Measurements from ENCODE around the gene NUDT22.

Gene NUDT22

DNA sequence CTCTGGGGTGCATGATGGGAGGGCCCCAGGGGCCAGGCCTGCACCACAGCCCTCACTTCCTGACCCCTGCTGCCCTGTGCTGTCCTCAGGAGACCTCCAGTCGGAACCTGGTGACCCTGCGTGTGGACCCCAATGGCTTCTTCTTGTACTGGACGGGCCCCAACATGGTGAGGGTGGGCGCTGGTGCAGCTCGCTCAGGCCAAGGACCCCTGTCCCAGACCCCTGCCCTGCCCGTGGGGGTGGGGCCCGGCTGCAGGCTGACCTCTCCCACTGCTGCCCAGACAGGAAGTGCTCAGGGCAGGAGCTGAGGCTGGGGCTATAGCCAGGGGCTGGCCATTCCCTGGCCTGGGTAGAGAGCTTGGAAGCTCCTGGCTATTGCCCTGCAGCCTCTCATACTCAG lies 28.3 kb downstream of the NUDT22 start:
- DNase-seq (ENCODE audit: low read depth in 3 of 3): no peak

DNA sequence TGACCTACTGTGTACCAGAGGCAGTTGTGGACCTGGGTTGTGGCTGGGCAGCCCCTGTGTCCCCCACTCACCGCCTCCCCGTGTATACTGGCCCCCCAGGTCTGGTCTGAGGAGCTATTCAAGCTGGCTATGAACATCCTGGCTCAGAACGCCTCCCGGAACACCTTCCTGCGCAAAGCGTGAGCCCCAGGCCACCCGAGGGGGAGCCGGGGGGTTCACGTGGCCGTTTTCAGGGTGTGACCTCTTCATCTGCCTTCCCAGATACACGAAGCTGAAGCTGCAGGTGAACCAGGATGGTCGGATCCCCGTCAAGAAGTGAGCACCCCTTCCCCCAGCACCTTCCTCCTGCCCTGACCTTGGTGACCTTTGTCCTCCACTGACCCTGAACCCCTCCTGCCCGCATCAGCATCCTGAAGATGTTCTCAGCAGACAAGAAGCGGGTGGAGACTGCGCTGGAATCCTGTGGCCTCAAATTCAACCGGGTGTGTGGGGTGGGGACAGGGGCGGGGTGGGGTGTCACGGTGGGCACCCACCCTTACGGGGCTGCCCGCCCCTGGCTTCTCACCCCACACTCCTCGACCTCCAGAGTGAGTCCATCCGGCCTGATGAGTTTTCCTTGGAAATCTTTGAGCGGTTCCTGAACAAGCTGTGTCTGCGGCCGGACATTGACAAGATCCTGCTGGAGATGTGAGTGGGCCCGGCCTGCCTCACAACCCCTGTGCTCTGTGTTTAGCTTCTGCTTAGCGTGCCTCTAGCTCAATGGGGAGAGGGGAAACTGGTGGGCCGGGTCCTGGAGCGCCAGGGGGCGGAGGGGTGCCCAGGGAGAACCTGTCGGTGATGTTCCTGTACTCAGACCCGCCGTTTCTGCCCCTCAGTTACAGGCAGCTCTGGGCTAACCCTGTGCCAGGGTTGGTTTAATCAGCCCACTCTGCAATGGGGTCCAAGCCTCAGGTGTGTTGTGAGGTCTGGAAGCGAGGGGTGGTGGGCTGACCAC lies 29.4 kb downstream of the NUDT22 start:
- DNase-seq (ENCODE audit: low read depth in 3 of 3): no peak

DNA sequence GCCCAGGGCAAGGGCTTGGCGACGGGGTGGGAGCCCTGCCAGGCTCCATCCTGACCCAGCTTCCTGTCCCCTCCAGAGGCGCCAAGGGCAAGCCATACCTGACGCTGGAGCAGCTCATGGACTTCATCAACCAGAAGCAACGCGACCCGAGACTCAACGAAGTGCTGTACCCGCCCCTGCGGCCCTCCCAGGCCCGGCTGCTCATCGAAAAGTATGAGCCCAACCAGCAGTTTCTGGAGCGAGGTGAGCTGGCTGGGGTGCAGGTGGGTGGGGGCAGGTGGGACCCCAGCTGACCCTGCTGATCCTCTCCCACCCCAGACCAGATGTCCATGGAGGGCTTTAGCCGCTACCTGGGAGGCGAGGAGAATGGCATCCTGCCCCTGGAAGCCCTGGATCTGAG lies 30.2 kb downstream of the NUDT22 start:
- DNase-seq (ENCODE audit: low read depth in 3 of 3): no peak

DNA sequence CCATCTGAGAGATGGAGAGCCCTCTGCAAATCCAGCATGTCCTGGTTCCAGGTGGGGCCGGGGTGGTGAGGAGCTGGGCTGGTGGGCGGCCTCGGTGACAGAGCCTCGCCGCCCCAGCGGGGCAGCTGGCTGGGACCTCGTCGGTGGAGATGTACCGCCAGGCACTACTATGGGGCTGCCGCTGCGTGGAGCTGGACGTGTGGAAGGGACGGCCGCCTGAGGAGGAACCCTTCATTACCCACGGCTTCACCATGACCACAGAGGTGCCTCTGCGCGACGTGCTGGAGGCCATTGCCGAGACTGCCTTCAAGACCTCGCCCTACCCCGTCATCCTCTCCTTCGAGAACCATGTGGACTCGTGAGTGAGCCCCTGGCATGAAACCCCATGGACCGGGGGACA lies 32.3 kb downstream of the NUDT22 start:
- DNase-seq (ENCODE audit: low read depth in 3 of 3): no peak

DNA sequence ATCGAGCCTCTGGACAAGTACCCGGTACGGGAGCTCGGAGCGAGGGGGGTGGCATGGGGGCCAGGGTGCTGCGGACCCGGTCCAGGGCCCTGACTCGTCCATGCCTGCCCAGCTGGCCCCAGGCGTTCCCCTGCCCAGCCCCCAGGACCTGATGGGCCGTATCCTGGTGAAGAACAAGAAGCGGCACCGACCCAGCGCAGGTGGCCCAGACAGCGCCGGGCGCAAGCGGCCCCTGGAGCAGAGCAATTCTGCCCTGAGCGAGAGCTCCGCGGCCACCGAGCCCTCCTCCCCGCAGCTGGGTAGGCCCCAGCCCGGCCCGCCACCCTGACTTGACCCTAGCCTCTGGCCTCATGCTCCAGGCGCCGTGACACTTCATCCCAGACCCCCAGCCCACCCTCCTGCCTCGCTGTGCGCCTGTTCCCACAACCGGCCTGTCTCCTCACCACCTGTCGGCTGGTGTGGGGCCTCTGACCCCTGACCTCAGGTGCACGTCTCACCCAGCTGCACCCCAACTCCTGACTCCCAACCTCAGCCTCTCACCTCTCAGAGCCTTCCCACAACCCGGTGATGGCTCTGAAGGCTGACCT lies 33.0 kb downstream of the NUDT22 start:
- no peak for DNase-seq (ENCODE audit: low read depth in 3 of 3)

DNA sequence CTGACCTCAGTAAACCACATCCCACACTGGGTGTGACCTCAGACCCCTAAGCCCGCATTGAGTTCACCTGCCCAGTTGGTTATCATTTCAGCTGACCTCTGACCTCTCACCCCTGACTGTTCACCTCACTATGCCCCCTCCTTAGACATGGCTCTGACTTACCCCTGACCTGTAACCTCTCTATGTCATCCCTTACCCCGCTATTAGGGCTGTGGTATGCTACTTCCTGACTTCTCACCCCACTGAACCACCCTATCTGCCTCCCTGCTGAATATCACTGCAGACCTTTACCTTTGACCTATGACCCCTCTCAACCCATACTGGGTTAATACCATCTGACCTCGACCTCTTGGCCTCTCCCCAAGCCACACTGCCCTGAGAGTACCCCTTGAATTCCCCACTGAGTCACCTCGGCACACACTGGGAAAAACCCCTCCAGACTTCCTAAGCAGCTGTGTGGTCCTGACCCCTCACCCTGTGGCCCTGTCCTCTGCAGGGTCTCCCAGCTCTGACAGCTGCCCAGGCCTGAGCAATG lies 33.5 kb downstream of the NUDT22 start:
- no peak for DNase-seq (ENCODE audit: low read depth in 3 of 3)

DNA sequence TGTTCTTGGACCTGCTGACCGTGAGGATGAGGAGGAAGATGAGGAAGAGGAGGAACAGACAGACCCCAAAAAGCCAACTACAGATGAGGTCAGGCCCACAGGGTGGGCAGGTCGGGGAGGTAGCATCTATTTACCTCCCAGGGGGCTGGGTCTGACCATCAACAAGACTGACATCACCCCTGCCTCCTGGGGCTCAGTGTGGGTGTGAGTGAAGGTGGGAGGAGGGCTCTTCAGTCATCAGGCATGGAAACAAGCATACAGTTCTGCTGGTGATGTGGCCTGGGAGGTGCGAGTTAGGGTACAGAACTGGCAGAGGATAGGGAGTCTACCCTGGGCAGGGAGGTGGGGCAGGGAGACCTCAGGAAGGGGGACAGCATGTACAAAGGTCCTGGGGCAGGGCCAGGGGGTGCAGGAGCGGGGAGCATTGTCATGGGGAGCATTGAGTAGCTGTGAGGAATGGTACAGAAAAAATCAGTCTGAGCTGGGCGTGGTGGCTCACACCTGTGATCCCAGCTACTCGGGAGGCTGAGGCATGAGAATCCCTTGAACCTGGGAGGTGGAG lies 34.2 kb downstream of the NUDT22 start:
- no peak for DNase-seq (ENCODE audit: low read depth in 3 of 3)

DNA sequence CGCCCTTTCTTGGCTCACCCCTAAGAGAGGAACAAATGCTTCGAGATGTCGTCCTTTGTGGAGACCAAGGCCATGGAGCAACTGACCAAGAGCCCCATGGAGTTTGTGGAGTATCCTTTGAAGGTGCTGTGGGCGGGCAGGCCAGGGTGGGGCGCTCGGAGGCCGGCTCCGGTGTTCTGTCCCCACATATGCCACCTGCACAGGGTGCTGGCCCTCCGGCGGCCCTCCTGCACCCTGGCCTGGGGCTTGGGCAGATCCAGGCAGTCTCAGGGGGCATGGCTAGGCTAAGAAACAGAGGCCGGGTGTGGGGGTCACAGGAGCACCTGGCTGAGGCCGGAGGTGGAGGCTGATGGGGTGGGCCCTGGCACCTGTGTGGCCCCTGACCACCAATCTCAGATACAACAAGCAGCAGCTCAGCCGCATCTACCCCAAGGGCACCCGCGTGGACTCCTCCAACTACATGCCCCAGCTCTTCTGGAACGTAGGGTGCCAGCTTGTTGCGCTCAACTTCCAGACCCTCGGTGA lies 35.5 kb downstream of the NUDT22 start:
- DNase-seq (ENCODE audit: low read depth in 3 of 3): no peak

DNA sequence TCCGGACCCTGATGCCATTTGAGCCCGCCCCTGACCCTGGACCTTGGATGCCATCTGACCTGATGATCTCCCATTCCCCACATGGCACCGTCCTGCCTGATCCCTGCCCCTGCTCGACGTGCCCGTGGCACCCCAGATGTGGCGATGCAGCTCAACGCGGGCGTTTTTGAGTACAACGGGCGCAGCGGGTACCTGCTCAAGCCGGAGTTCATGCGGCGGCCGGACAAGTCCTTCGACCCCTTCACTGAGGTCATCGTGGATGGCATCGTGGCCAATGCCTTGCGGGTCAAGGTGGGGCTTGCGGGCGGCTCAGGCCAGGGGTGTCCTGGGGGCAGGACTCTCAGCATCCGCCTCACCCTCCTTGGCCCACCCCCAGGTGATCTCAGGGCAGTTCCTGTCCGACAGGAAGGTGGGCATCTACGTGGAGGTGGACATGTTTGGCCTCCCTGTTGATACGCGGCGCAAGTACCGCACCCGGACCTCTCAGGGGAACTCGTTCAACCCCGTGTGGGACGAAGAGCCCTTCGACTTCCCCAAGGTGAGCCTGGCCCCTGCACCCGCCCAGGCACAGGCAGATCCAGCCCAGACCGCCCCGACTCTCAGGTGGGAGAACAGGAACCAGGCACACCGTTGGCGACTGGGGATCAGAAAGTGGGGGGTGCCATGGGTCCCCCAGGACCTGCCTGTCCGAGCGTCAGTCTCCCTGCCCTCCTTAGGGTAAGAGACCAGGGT lies 36.4 kb downstream of the NUDT22 start:
- no peak for DNase-seq (ENCODE audit: low read depth in 3 of 3)

DNA sequence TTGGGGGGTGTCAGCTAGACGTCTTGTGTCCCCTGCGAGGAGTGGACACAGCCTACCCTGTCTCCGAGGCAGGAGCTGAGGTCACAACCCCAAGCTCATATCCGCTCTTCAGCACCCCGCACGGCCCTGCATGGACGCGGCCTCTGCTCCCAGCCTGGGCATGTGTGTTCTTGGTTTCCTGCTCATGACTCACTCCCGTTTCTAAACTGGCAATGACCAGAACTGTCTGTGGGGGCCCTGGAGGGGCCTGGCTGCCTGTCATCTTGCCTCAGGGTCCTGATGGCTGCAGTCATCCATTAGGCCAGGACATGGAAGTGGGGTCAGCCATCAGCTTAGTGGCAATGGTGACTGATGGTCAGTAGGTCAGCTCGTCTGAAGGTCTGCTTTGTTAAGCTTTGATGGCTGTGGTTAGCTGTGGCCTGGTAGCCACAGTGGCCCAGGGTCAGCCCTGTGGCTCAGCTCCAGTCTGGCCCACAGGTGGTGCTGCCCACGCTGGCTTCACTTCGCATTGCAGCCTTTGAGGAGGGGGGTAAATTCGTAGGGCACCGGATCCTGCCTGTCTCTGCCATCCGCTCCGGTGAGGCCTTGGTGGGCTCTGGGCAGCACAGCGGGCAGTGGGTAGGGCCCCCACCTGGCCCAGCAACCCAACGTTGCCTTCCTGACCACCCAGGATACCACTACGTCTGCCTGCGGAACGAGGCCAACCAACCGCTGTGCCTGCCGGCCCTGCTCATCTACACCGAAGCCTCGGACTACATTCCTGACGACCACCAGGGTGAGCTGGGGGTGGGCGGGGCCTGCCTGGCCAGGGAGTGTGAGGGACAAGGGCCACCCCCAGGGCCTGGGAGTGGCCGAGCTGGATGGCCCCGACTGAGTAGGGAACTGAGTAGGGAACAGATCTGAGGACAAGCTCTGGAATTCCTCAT lies 37.2 kb downstream of the NUDT22 start:
- no peak for DNase-seq (ENCODE audit: low read depth in 3 of 3)

DNA sequence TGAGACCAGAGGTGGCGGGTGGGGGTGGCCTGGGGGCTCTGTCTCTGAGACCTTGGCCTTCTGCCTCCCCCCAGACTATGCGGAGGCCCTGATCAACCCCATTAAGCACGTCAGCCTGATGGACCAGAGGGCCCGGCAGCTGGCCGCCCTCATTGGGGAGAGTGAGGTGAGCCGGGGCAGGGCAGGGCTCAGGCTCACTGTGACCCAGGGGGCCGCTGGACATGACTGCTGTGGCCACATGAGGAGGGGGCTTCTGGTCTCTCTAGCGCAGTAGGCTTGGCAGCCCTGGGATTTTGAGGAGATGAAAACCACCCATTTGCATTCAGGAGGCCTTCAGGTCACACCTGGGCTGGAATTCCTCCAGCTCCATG lies 37.9 kb downstream of the NUDT22 start:
- no peak for DNase-seq (ENCODE audit: low read depth in 3 of 3)

DNA sequence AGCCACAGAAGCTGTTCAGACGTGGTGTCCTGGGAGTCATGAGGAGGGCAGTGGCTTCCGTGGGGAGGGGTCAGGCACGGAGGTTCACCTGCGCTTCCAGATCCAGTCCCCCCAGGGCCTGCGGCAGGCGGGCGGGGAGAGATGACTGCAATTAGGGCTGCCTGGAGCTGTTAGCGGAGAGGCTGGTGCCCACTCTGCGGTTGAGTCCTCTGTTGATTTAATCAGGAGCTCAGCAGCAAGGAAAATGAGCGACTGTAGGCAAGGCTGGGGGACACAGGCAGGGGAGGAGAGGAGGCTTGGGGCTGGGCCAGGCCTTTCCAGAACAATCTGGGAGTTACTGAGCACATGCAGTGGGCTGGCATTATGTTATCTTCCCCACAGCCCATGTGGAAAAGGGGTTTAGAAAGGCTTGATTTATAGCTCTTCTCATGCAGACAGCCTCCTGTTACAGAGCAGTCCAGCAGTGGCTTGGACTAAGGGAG lies 38.3 kb downstream of the NUDT22 start:
- DNase-seq (ENCODE audit: low read depth in 3 of 3): no peak

DNA sequence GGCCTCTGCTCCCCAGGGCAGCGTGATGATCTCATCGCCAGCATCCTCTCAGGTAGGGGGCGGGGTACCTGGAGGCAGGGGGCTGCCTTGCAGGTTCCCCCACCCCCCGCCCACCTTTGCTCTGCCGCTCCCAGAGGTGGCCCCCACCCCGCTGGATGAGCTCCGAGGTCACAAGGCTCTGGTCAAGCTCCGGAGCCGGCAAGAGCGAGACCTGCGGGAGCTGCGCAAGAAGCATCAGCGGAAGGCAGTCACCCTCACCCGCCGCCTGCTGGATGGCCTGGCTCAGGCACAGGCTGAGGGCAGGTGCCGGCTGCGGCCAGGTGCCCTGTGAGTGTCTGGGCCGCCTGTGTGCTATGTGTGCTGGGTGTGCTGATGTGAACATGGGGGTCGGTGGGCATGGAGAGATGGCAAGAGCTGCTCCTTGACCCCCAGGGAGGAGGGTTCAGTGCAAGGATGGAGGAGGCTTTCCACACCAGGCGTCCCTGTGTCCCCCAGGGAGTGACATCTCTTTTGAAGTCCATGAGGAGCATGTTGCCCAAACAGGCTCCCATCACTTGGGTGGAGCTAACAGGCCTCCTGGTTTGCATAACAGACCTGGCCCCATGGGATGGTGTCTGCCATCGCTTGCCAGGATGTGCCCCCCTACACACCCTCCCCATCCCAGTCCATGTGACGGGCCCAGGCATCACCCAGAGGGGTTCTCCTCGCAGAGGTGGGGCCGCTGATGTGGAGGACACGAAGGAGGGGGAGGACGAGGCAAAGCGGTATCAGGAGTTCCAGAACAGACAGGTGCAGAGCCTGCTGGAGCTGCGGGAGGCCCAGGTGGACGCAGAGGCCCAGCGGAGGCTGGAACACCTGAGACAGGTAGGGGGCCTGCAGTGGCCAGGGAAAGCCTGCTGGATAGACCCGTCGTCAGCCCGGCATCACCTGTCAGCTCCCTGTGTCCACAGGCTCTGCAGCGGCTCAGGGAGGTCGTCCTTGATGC lies 39.4 kb downstream of the NUDT22 start:
- DNase-seq (ENCODE audit: low read depth in 3 of 3): no peak

DNA sequence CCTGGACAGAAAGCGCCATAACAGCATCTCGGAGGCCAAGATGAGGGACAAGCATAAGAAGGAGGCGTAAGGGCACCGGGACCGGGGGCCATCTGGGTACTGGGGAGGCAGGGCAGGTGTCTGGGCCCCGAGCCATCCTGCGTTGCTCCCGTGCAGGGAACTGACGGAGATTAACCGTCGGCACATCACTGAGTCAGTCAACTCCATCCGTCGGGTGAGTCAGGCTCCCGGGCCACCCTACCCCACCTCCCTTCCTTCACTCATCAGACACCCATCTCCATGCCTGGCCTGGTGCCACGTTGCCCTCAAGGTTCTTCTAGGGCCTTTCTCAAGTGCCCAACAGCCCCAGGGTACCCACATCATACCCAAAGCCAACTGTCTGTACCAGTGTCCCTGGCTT lies 40.3 kb downstream of the NUDT22 start:
- no peak for DNase-seq (ENCODE audit: low read depth in 3 of 3)

DNA sequence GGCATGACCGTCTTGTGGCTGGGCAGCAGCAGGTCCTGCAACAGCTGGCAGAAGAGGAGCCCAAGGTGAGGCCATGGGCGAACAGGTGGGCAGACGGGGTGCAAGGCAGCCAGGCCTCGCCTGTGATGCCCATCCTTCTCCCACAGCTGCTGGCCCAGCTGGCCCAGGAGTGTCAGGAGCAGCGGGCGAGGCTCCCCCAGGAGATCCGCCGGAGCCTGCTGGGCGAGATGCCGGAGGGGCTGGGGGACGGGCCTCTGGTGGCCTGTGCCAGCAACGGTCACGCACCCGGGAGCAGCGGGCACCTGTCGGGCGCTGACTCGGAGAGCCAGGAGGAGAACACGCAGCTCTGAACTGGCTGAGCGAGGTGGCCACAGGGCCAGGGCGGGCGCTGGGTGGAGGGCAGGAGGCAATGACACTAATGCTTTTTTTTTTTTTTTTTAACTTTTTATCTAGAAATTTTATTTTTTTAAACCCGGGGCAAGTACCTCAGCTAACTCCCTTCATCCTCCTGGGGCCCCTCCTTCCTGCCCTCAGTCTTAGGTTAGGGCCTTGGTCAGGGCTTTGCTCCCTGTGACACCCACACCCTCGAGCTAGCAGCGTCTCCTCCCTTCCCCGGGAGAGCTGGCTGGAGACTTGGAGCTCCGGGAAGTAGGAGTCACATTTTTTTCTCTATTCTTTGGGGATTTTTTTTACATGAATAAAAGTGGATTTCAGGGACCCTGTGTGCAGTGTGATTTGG lies 41.3 kb downstream of the NUDT22 start:
- DNase-seq (ENCODE audit: low read depth in 3 of 3): no peak

DNA sequence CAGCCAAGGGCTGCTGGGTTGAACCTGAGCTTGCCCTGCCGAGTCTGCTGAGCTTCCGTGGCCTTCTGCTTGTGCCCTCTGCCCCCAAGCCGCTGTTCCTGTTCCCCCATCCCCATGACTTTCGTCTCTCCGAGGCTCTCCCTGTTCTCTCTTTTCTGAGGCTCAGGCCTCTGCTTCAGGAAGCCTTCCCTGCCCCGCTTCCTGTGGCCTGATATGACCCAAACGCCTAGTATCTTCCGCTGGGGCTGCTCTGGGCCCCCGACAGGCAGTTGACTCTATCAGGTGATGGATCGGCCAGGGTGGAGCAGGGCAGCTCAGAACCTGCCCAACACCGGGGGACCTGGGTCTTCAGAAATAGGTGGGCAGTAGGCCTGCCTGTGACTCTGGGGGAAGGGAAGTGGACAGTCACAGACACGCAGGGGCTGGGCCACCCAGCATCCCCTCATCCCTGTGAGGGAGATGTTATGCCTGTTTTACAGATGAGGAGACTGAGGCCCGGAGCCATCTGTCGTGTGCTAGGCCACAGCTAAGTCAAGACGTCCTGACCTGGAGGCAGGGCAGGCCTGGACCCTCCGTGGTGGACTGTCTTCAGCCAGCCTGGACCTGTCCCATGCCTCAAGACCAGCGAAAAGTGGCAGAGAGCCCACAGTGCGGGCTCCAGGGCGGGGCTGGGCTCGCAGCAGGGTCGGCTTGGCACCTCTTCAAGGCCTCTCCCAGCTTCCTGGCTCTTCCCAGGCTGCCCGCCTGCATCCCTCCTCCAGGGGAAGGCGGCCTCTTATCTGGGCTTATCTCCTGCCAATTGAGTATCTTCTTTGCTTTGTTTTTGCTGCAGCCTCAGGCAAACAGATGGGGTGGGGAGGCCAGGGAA lies 42.2 kb downstream of the NUDT22 start:
- DNase-seq (ENCODE audit: low read depth in 3 of 3): no peak

DNA sequence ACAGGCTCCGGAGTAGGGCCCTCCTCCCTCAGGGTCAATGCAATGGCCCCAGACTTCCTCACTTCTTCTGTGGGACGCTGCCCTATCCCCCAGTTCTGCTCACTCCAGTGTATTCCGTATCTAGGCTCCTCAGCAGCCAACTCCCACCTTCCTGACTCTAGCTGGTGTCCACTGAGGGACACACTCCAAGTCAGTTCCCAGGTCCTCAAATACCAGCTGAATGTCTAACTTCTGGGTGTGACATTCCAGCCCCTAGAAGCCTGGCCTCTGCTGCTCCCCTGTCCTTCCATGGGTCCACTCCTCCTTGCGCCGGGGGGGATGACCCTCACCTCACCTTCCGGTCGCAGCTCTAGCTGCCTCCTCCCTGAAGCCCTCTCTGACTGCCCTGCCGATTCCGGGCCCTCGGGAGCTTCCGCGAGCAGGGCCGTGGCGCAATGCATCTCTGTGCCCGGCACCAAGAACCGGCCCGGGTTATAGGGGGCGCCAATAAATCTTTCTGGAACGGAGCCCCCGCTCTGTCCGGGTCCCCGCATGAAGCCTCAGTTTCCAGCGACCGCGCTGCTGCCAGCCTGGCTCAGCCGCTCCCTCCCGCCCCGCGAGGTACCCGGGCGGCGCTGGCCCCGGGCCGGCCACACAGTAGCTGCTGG lies 42.9 kb downstream of the NUDT22 start:
- no peak for DNase-seq (ENCODE audit: low read depth in 3 of 3)

Data from stimulated activated CD4-positive, alpha-beta T cell treated with anti-CD3 and anti-CD28 coated beads, TNF-alpha, amount 100 ng/mL, for 48 hours (primary cell).